GM23338 (cell line): ENCODE data around the gene KIF2A. TPM values are rescaled to one million over a fixed set of nuclear protein-coding genes. Genes with fewer than 3 reads are reported as not detected.
A peak's percentile ranks its signal among the peaks of the same experiment; 100 is the strongest.

ENCODE experiments used
- ATAC-seq: fragments of 200-7000 bp; cut with Tn5 transposase; 3 replicates; pipeline ENCODE4 v1.9.1; 2020
- DNase-seq: peaks from one replicate; pipeline ENCODE4 v3.0.0-alpha.2; 2015; ENCODE audit warnings: low spot score
- H2AFZ ChIP-seq: fragments of 200-600 bp; sonication (generic); 2 replicates; pipeline ENCODE4 v1.8.0; 2016; ENCODE audit warnings: antibody characterized with exemption, mild to moderate bottlenecking, moderate library complexity
- H3F3A ChIP-seq: fragments of 200-600 bp; sonication (generic); replicated peaks from 2 replicates; pipeline ENCODE4 v1.8.0; 2017; ENCODE audit warnings: antibody characterized with exemption, mixed run types, low read depth
- H3K27ac ChIP-seq: fragments of 200-600 bp; sonication (generic); 2 replicates; pipeline ENCODE4 v1.6.1; 2016; ENCODE audit warnings: low read depth
- H3K27me3 ChIP-seq: fragments of 200-600 bp; sonication (generic); 2 replicates; pipeline ENCODE4 v1.8.0; 2016; ENCODE audit warnings: mild to moderate bottlenecking, mixed run types, moderate library complexity; ENCODE audit not compliant: insufficient read depth
- H3K36me3 ChIP-seq: fragments of 200-600 bp; sonication (generic); 2 replicates; pipeline ENCODE4 v1.8.0; 2016; ENCODE audit warnings: mild to moderate bottlenecking; ENCODE audit not compliant: insufficient read depth
- H3K4me1 ChIP-seq: fragments of 200-600 bp; sonication (generic); 2 replicates; pipeline ENCODE4 v1.8.0; 2016; ENCODE audit warnings: mild to moderate bottlenecking, moderate library complexity; ENCODE audit not compliant: insufficient read depth
- H3K4me2 ChIP-seq: fragments of 200-600 bp; sonication (generic); 2 replicates; pipeline ENCODE4 v1.7.1; 2017; ENCODE audit warnings: mixed run types
- H3K4me3 ChIP-seq: fragments of 200-600 bp; sonication (generic); 2 replicates; pipeline ENCODE4 v1.6.1; 2016; ENCODE audit warnings: mixed run types
- H3K79me2 ChIP-seq: fragments of 200-600 bp; sonication (generic); replicated peaks from 2 replicates; pipeline ENCODE4 v1.8.0; 2017; ENCODE audit warnings: mild to moderate bottlenecking; ENCODE audit not compliant: insufficient read depth
- H3K9me2 ChIP-seq: fragments of 200-600 bp; sonication (generic); 2 replicates; pipeline ENCODE4 v1.8.0; 2017; ENCODE audit not compliant: insufficient read depth
- H4K20me1 ChIP-seq: fragments of 200-600 bp; sonication (generic); replicated peaks from 2 replicates; pipeline ENCODE4 v1.8.0; 2017; ENCODE audit warnings: mild to moderate bottlenecking; ENCODE audit not compliant: insufficient read depth
- H3K27ac Mint-ChIP-seq: 2 replicates; pipeline ENCODE4 v1.8.0; 2020; ENCODE audit warnings: inconsistent platforms, mild to moderate bottlenecking, moderate library complexity, mixed read lengths
- H3K27me3 Mint-ChIP-seq: 3 replicates; pipeline ENCODE4 v1.8.0; 2022; ENCODE audit warnings: low read depth, mild to moderate bottlenecking, moderate library complexity, mixed read lengths, inconsistent platforms; ENCODE audit not compliant: insufficient read depth, poor library complexity
- H3K36me3 Mint-ChIP-seq: 3 replicates; pipeline ENCODE4 v1.8.0; 2021; ENCODE audit warnings: low read depth, mild to moderate bottlenecking, inconsistent platforms, moderate library complexity, mixed read lengths
- H3K4me1 Mint-ChIP-seq: 3 replicates; pipeline ENCODE4 v1.8.0; 2020; ENCODE audit warnings: mild to moderate bottlenecking, inconsistent platforms, mixed read lengths
- H3K4me3 Mint-ChIP-seq: 3 replicates; pipeline ENCODE4 v1.8.0; 2021; ENCODE audit warnings: moderate library complexity, mild to moderate bottlenecking, inconsistent platforms, mixed read lengths
- H3K9me3 Mint-ChIP-seq: 3 replicates; pipeline ENCODE4 v1.8.0; 2020; ENCODE audit warnings: moderate library complexity, mild to moderate bottlenecking, inconsistent platforms, mixed read lengths
- EZH2 ChIP-seq: fragments of 200-600 bp; sonication (generic); IDR thresholded peaks from one replicate; pipeline ENCODE4 v1.8.0; 2017; ENCODE audit warnings: antibody characterized with exemption, mild to moderate bottlenecking, low read depth; ENCODE audit not compliant: unreplicated experiment
- JUNB ChIP-seq: IDR thresholded peaks from one replicate; pipeline ENCODE4 v1.6.1; 2016; ENCODE audit warnings: antibody characterized with exemption; ENCODE audit not compliant: unreplicated experiment
- NANOG ChIP-seq: IDR thresholded peaks from 2 replicates; pipeline ENCODE4 v1.6.1; 2016; ENCODE audit warnings: antibody characterized with exemption, borderline replicate concordance
- POLR2AphosphoS5 ChIP-seq: IDR thresholded peaks from 2 replicates; pipeline ENCODE4 v1.6.1; 2016; ENCODE audit warnings: antibody characterized with exemption, low read depth
- ZNF114 ChIP-seq: fragments of 250-450 bp; sonication (Bioruptor Pico); IDR thresholded peaks from 2 replicates; pipeline ENCODE4 v1.5.0; 2020; ENCODE audit warnings: mild to moderate bottlenecking, moderate library complexity
- ZNF331 ChIP-seq: fragments of 250-450 bp; sonication (Bioruptor Pico); IDR thresholded peaks from 2 replicates; pipeline ENCODE4 v1.5.0; 2020; ENCODE audit warnings: low read depth, mild to moderate bottlenecking, moderate library complexity
- polyA plus RNA-seq: library from polyadenylated mRNA; unstranded; fragments of >200 nt; fragmentation: Nextera tagmentation; extraction: Ambion mirVana; gene quantifications from 2 replicates; pipeline ENCODE4 v1.2.1, GENCODE V29; 2016
- total RNA-seq: library from RNA; depleted of rRNA; stranded (reverse); fragments of >200 nt; shearing (Covaris generic); gene quantifications from 2 replicates; pipeline ENCODE4 v1.2.3, GENCODE V29; 2014
- TF ChIP-seq, protein P1 (sequence below): IDR thresholded peaks from 2 replicates; pipeline ENCODE4 v1.6.1; 2016; ENCODE audit warnings: antibody characterized with exemption
- TF ChIP-seq, protein P2 (sequence below): fragments of 250-450 bp; sonication (Bioruptor Pico); IDR thresholded peaks from 2 replicates; pipeline ENCODE4 v1.5.0; 2020; ENCODE audit warnings: mild to moderate bottlenecking, moderate library complexity
- TF ChIP-seq, protein P3 (sequence below): IDR thresholded peaks from one replicate; pipeline ENCODE4 v1.6.1; 2018; ENCODE audit warnings: antibody characterized with exemption; ENCODE audit not compliant: unreplicated experiment

KIF2A gene
- total and polyA plus RNA-seq, 2 experiments from 2014 or later: 120 to 122 TPM

DNA sequence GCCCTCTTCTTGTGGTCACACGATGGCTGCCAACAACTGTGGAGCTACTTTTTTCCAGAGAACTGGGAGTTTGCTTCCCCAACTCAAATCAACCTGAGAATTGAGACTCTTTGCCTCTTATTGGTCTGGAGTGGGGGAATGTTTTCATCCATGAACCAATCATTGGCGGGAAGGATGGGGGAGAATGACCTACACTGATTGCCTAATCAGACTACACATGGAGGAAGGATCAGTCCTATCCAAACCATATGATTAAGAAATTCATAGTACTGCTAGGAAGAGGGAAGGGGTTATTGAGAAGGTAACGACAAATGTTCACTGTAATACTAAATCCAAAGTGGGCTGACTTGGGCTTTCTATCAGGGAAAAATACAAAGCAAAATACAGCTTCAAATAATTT lies 7.9 kb upstream of the KIF2A start:
- Histone ChIP-seq H3K4me3 (no peak overlapping the region), H3K27me3 (no peaks in the 10 kb centered on the region), H3K27ac (no peak overlapping the region), H3K4me2 (no peak overlapping the region), H3K36me3 (no peaks in the 10 kb centered on the region), H3K4me1 (no peaks in the 10 kb centered on the region), H3K9me2 (no peaks in the 10 kb centered on the region), H2AFZ (peak overlapping the region; percentile 34; the same call in 1 of the 2 replicates), H3K79me2 (no peaks in the 10 kb centered on the region), H3F3A (no peaks in the 10 kb centered on the region), H4K20me1 (no peaks in the 10 kb centered on the region)
- ATAC-seq: no peak
- TF ChIP-seq ZNF331 (CRISPR knock-in tag) (no peak), JUNB (no peak), NANOG (no peak), POLR2AphosphoS5 (no peak), EZH2 (no peak), ZNF114 (CRISPR knock-in tag) (no peak)
- TF ChIP-seq, protein P1, sequence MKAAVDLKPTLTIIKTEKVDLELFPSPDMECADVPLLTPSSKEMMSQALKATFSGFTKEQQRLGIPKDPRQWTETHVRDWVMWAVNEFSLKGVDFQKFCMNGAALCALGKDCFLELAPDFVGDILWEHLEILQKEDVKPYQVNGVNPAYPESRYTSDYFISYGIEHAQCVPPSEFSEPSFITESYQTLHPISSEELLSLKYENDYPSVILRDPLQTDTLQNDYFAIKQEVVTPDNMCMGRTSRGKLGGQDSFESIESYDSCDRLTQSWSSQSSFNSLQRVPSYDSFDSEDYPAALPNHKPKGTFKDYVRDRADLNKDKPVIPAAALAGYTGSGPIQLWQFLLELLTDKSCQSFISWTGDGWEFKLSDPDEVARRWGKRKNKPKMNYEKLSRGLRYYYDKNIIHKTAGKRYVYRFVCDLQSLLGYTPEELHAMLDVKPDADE: no peak
- TF ChIP-seq, protein P2, sequence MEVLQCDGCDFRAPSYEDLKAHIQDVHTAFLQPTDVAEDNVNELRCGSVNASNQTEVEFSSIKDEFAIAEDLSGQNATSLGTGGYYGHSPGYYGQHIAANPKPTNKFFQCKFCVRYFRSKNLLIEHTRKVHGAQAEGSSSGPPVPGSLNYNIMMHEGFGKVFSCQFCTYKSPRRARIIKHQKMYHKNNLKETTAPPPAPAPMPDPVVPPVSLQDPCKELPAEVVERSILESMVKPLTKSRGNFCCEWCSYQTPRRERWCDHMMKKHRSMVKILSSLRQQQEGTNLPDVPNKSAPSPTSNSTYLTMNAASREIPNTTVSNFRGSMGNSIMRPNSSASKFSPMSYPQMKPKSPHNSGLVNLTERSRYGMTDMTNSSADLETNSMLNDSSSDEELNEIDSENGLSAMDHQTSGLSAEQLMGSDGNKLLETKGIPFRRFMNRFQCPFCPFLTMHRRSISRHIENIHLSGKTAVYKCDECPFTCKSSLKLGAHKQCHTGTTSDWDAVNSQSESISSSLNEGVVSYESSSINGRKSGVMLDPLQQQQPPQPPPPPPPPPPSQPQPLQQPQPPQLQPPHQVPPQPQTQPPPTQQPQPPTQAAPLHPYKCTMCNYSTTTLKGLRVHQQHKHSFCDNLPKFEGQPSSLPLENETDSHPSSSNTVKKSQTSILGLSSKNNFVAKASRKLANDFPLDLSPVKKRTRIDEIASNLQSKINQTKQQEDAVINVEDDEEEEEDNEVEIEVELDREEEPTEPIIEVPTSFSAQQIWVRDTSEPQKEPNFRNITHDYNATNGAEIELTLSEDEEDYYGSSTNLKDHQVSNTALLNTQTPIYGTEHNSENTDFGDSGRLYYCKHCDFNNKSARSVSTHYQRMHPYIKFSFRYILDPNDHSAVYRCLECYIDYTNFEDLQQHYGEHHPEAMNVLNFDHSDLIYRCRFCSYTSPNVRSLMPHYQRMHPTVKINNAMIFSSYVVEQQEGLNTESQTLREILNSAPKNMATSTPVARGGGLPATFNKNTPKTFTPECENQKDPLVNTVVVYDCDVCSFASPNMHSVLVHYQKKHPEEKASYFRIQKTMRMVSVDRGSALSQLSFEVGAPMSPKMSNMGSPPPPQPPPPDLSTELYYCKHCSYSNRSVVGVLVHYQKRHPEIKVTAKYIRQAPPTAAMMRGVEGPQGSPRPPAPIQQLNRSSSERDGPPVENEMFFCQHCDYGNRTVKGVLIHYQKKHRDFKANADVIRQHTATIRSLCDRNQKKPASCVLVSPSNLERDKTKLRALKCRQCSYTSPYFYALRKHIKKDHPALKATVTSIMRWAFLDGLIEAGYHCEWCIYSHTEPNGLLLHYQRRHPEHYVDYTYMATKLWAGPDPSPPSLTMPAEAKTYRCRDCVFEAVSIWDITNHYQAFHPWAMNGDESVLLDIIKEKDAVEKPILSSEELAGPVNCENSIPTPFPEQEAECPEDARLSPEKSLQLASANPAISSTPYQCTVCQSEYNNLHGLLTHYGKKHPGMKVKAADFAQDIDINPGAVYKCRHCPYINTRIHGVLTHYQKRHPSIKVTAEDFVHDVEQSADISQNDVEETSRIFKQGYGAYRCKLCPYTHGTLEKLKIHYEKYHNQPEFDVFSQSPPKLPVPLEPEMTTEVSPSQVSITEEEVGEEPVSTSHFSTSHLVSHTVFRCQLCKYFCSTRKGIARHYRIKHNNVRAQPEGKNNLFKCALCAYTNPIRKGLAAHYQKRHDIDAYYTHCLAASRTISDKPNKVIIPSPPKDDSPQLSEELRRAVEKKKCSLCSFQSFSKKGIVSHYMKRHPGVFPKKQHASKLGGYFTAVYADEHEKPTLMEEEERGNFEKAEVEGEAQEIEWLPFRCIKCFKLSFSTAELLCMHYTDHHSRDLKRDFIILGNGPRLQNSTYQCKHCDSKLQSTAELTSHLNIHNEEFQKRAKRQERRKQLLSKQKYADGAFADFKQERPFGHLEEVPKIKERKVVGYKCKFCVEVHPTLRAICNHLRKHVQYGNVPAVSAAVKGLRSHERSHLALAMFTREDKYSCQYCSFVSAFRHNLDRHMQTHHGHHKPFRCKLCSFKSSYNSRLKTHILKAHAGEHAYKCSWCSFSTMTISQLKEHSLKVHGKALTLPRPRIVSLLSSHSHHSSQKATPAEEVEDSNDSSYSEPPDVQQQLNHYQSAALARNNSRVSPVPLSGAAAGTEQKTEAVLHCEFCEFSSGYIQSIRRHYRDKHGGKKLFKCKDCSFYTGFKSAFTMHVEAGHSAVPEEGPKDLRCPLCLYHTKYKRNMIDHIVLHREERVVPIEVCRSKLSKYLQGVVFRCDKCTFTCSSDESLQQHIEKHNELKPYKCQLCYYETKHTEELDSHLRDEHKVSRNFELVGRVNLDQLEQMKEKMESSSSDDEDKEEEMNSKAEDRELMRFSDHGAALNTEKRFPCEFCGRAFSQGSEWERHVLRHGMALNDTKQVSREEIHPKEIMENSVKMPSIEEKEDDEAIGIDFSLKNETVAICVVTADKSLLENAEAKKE: no peak
- TF ChIP-seq, protein P3, sequence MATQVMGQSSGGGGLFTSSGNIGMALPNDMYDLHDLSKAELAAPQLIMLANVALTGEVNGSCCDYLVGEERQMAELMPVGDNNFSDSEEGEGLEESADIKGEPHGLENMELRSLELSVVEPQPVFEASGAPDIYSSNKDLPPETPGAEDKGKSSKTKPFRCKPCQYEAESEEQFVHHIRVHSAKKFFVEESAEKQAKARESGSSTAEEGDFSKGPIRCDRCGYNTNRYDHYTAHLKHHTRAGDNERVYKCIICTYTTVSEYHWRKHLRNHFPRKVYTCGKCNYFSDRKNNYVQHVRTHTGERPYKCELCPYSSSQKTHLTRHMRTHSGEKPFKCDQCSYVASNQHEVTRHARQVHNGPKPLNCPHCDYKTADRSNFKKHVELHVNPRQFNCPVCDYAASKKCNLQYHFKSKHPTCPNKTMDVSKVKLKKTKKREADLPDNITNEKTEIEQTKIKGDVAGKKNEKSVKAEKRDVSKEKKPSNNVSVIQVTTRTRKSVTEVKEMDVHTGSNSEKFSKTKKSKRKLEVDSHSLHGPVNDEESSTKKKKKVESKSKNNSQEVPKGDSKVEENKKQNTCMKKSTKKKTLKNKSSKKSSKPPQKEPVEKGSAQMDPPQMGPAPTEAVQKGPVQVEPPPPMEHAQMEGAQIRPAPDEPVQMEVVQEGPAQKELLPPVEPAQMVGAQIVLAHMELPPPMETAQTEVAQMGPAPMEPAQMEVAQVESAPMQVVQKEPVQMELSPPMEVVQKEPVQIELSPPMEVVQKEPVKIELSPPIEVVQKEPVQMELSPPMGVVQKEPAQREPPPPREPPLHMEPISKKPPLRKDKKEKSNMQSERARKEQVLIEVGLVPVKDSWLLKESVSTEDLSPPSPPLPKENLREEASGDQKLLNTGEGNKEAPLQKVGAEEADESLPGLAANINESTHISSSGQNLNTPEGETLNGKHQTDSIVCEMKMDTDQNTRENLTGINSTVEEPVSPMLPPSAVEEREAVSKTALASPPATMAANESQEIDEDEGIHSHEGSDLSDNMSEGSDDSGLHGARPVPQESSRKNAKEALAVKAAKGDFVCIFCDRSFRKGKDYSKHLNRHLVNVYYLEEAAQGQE: no peak
- Mint-ChIP-seq H3K27ac (no peak overlapping the region), H3K9me3 (no peaks in the 10 kb centered on the region; the same call in 2 of the 3 replicates), H3K27me3 (peaks cover 5% of the 10 kb centered on the region), H3K4me1 (no peaks in the 10 kb centered on the region), H3K4me3 (no peak overlapping the region), H3K36me3 (no peaks in the 10 kb centered on the region)
- no peak for DNase-seq
